Measurements from ENCODE around the gene RNPS1. TPM values are rescaled to one million over a fixed set of nuclear protein-coding genes. Genes with fewer than 3 reads are reported as not detected.

The RNPS1 gene
- total RNA-seq, 2 donors from 2014 or later, result 204 to 224 TPM

DNA sequence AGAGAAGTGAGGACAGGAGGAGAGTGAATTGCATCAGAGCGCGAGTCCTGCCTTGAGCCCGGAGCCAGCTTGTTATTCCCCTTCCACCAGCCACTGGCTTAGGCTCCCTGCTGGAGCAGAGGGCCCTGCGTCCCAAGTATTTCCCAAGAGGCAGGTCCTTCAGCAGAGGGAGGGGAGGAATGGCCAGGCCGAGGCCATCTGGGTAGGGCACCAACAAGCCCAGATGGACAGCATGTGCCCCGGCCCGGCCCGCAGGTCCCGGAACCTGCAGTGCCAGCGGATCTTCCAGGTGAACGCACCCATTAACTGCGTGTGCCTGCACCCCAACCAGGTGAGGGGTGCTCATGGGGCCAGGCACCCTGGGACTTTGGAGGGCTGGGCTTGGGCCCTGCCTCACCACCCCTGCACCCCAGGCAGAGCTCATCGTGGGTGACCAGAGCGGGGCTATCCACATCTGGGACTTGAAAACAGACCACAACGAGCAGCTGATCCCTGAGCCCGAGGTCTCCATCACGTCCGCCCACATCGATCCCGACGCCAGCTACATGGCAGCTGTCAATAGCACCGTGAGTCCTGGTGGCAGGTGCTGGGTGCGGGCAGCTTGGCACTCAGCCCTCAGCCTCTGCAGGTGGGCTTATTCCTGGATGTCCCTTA lies 61.0 kb downstream of the RNPS1 start:
- H3K4me3 Mint-ChIP-seq, result peak overlapping the region; percentile 80
- H3K9me3 ChIP-seq (ENCODE audit: control insufficient read depth, low read length, poor library complexity, severe bottlenecking), result no peaks in the 10 kb centered on the region
- H3K4me1 Mint-ChIP-seq, result peaks cover 17% of the 10 kb centered on the region
- H3K27ac Mint-ChIP-seq, result no peak overlapping the region
- H3K27me3 Mint-ChIP-seq, result no peaks in the 10 kb centered on the region
- no peak for ATAC-seq
- DNase-seq, result no peak
- H3K36me3 Mint-ChIP-seq (ENCODE audit: low read depth), result peaks cover 6% of the 10 kb centered on the region

DNA sequence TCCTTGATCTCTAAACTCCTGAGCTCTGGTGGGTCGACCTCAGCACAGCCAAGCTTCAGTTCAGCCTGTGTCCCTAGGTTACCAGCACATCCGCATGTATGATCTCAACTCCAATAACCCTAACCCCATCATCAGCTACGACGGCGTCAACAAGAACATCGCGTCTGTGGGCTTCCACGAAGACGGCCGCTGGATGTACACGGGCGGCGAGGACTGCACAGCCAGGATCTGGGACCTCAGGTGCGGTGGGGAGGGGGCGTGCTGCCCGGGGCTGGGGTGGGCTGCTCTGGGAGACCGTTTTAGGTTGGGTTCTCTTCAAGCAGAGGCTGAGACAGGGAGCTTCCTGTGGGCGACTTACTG lies 61.5 kb downstream of the RNPS1 start:
- no peaks in the 10 kb centered on the region for H3K9me3 ChIP-seq (ENCODE audit: control insufficient read depth, low read length, poor library complexity, severe bottlenecking)
- DNase-seq (no peak), ATAC-seq (no peak)
- Mint-ChIP-seq H3K27ac (no peak overlapping the region), H3K4me3 (peak overlapping the region; percentile 80), H3K36me3 (ENCODE audit: low read depth) (peaks cover 6% of the 10 kb centered on the region), H3K4me1 (peaks cover 14% of the 10 kb centered on the region), H3K27me3 (no peaks in the 10 kb centered on the region)

DNA sequence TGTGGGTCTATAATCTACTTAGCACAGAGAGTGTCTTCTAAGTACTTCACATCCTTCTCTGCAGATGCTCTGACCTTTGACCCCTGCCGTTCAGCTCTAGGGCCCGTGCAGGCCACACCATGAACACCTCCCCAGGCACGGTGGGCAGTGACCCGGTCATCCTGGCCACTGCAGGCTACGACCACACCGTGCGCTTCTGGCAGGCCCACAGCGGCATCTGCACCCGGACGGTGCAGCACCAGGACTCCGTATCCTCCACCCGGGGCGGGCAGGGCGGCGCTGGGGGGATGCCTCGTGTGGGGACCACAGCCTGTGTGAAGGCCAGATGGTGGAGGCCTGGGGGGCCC lies 62.0 kb downstream of the RNPS1 start:
- peak overlapping the region; percentile 80 for H3K4me3 Mint-ChIP-seq
- H3K36me3 Mint-ChIP-seq (ENCODE audit: low read depth), result peaks cover 6% of the 10 kb centered on the region
- no peak for DNase-seq
- no peak overlapping the region for H3K27ac Mint-ChIP-seq
- peaks cover 14% of the 10 kb centered on the region for H3K4me1 Mint-ChIP-seq
- no peak for ATAC-seq
- H3K9me3 ChIP-seq (ENCODE audit: control insufficient read depth, low read length, poor library complexity, severe bottlenecking), result no peaks in the 10 kb centered on the region
- no peaks in the 10 kb centered on the region for H3K27me3 Mint-ChIP-seq

DNA sequence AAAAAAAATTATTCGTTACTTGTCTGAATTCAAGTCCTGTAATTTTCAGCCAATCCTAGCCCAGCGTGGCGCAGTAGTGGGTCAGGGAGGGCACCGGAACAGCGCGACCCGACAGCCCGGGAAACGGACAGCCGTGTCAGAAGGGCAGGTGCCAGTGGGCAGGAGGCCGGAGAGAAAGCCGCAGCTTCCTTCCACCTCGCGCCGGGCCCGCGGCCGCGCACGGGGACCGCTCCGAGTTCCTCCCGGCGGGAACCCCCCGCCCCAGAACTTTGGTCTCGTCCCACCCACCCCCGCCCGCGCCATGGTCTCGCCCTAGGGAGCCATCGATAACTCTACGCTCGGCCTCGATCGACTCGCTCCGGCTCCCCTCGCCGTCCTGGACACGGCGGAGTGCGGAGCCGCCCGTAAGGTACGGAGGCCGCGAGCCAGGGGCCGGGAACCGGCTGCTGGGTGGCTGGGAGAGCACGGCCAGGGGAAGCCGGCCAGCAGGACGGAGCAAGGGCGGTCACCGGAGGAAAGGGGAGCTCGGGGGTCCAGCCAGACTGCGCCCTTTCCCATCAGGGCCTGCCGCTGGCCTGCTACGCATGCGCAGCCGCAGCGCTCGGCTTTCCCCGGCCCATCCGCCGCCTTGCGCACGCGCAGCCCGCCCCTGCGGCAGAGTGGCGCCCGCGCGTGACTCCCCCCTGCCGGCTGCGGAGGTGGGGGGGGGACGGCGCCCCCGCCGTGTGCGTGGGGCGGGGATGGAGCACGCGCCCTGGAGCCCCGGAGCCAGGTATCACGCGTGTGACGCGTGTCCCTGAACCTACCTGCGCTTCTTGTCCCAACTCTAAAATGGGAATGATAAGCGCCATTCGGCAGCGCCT lies 62.6 kb downstream of the RNPS1 start, which contains the start of gene MLST8:
Gene MLST8, plus strand, starts transcription at position 351 of the 863 bp plus-strand sequence. CDS start 632 bp downstream, outside the sequence.
- peak within 1 kb of the TSS; percentile 82 for H3K27ac Mint-ChIP-seq

DNA sequence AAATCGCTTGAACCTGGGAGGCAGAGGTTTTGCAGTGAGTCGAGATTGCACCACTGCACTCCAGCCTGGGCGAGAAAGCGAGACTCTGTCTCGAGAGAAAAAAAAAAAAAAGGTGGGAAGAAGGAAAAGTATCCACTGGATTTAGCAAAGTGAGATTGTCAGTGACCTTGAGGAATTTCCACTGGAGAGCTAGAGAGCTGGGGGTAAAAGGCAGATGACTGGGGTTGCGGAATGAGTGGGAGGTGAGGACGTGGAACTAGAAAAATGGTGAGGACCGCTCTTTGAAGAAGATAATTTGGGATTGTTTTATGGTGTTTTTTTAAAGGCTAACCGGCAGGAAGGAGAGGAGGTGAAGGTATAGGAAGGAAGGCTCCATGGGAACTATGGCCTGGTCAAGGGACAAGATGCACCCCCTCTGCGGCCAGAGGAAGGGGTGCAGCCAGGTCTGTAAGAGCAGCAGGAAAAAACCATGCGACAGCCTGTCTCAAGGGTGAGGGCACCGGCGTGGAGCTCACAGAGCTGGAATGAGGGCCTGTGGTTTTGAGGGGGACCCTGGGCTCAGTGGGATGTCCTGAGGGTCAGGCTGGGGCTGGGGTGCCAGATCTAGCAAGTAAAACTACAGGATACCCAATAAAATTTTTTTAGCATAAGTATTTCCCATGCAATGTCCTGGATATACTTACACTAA lies 63.4 kb downstream of the RNPS1 start:
- H3K27me3 Mint-ChIP-seq, result no peaks in the 10 kb centered on the region
- no peak for ATAC-seq
- peaks cover 6% of the 10 kb centered on the region for H3K36me3 Mint-ChIP-seq (ENCODE audit: low read depth)
- H3K4me3 Mint-ChIP-seq, result peak overlapping the region; percentile 80
- no peaks in the 10 kb centered on the region for H3K9me3 ChIP-seq (ENCODE audit: control insufficient read depth, low read length, poor library complexity, severe bottlenecking)
- peaks cover 14% of the 10 kb centered on the region for H3K4me1 Mint-ChIP-seq
- no peak for DNase-seq
- peak overlapping the region; percentile 82 for H3K27ac Mint-ChIP-seq

More for the DNA sequence above, 62.6 kb downstream of the RNPS1 start, which contains the start of gene MLST8:
- no peaks in the 10 kb centered on the region for H3K9me3 ChIP-seq (ENCODE audit: control insufficient read depth, low read length, poor library complexity, severe bottlenecking)
- H3K4me3 Mint-ChIP-seq, result peak within 1 kb of the TSS; percentile 80
- H3K27me3 Mint-ChIP-seq, result no peaks in the 10 kb centered on the region
- DNase-seq, result peak; percentile 93 to 97 (median 93)
- peaks cover 14% of the 10 kb centered on the region for H3K4me1 Mint-ChIP-seq
- ATAC-seq, result peak; percentile 87
- H3K36me3 Mint-ChIP-seq (ENCODE audit: low read depth), result peaks cover 6% of the 10 kb centered on the region

Other genes starting within 250 kb of the RNPS1 start
- 1 to 10 TPM in 1 of 2 donors, not detected in 1; 2.0 TPM for gene NPW, start 248.3 kb downstream of the RNPS1 start, total RNA-seq
- 1 to 10 TPM; 2.2 to 3.9 TPM for gene NHERF2, start 241.2 kb downstream of the RNPS1 start, total RNA-seq
- 1 to 10 TPM; 6.7 to 6.8 TPM for gene NTHL1, start 220.3 kb downstream of the RNPS1 start, total RNA-seq
- gene TSC2, start 220.1 kb downstream of the RNPS1 start, total RNA-seq, result 100 to 1,000 TPM; 123 TPM
- gene PKD1, start 132.2 kb downstream of the RNPS1 start, total RNA-seq, result 10 to 100 TPM; 86.6 to 88.9 TPM
- gene RAB26, start 119.5 kb downstream of the RNPS1 start, total RNA-seq, result under 1 TPM; 0.21 to 0.57 TPM
- gene TRAF7, start 112.3 kb downstream of the RNPS1 start, total RNA-seq, result 10 to 100 TPM; 32.4 to 35.0 TPM
- gene CASKIN1, start 71.5 kb downstream of the RNPS1 start, total RNA-seq, result under 1 TPM in 1 of 2 donors, not detected in 1; 0.05 TPM
- 10 to 100 TPM; 28.2 to 31.4 TPM for gene MLST8, start 62.7 kb downstream of the RNPS1 start, total RNA-seq
- 1 to 10 TPM; 2.6 to 4.0 TPM for gene BRICD5, start 57.3 kb downstream of the RNPS1 start, total RNA-seq
- 1 to 10 TPM; 7.8 to 9.2 TPM for gene PGP, start 53.3 kb downstream of the RNPS1 start, total RNA-seq
- 10 to 100 TPM; 32.0 to 33.6 TPM for gene E4F1, start 44.5 kb downstream of the RNPS1 start, total RNA-seq
- under 1 TPM; 0.37 to 0.42 TPM for gene DNASE1L2, start 31.7 kb downstream of the RNPS1 start, total RNA-seq
- 10 to 100 TPM; 15.2 TPM for gene ECI1, start 16.5 kb downstream of the RNPS1 start, total RNA-seq
- gene ABCA3, start 72.6 kb upstream of the RNPS1 start, total RNA-seq, result 10 to 100 TPM in 1 of 2 donors, 1 to 10 TPM in 1; 8.3 to 10.5 TPM
- gene CCNF, start 161.3 kb upstream of the RNPS1 start, total RNA-seq, result 1 to 10 TPM; 2.9 to 3.3 TPM
- under 1 TPM; 0.70 to 0.85 TPM for gene TEDC2, start 192.0 kb upstream of the RNPS1 start, total RNA-seq
- not detected for gene NTN3, start 203.2 kb upstream of the RNPS1 start, total RNA-seq
- gene TBC1D24, start 207.0 kb upstream of the RNPS1 start, total RNA-seq, result 1 to 10 TPM; 4.4 to 8.4 TPM
- 100 to 1,000 TPM; 188 to 189 TPM for gene ATP6V0C, start 245.8 kb upstream of the RNPS1 start, total RNA-seq

Measured in T-helper 17 cell (primary cell).